Colonic mucosa (tissue), 4 donors: ENCODE results near the gene DMD. TPM values are rescaled to one million over a fixed set of nuclear protein-coding genes. Genes with fewer than 3 reads are reported as not detected.

Source experiments
- DNase-seq: peaks from one replicate; pipeline ENCODE4 v3.0.0-alpha.2; 2020
- H3K27ac ChIP-seq: fragments of 200-600 bp; one replicate; pipeline ENCODE4 v1.8.0; 2021
- H3K27me3 ChIP-seq: fragments of 200-600 bp; one replicate; pipeline ENCODE4 v1.8.0; 2021
- H3K36me3 ChIP-seq: fragments of 200-600 bp; one replicate; pipeline ENCODE4 v1.8.0; 2021
- H3K4me1 ChIP-seq: fragments of 200-600 bp; one replicate; pipeline ENCODE4 v1.8.0; 2021; ENCODE audit warnings: mild to moderate bottlenecking
- H3K4me3 ChIP-seq: fragments of 200-600 bp; one replicate; pipeline ENCODE4 v1.8.0; 2021
- H3K9ac ChIP-seq, 2 donors: one replicate each; pipeline ENCODE4 v1.7.0; 2013; ENCODE audit warnings: control low read depth in 2 of 2, low read depth in 2 of 2, low read length in 2 of 2
- H3K9me3 ChIP-seq: fragments of 200-600 bp; one replicate; pipeline ENCODE4 v1.8.0; 2021
- intact Hi-C: fragments of 100-400 bp; cut with DNase I; formaldehyde crosslinking; loops from one replicate; pipeline ENCODE4 v1.14.1; 2022
- total RNA-seq, 2 donors: library from RNA; stranded (reverse); fragmentation: NEBNext Ultra II Directional in 1 of 2; extraction: Animal tissue kit (Norgen Biotek cat#: 25700) in 1 of 2; gene quantifications; one replicate each; pipeline ENCODE4 v1.2.1, GENCODE V29; 2021
- TF ChIP-seq, protein P1 (sequence below): fragments of 200-600 bp; IDR thresholded peaks from one replicate; pipeline ENCODE4 v1.8.0; 2022; ENCODE audit warnings: antibody characterized with exemption, mild to moderate bottlenecking
- donor health status: healthy.
- donor health status: DM: no; HTN: no; CAD: no.
- donor health status: DM: no; HTN: no; CAD: no.

The DMD gene
- total RNA-seq, 2 donors from 2014 or later, result 7.3 to 24.5 TPM

DNA sequence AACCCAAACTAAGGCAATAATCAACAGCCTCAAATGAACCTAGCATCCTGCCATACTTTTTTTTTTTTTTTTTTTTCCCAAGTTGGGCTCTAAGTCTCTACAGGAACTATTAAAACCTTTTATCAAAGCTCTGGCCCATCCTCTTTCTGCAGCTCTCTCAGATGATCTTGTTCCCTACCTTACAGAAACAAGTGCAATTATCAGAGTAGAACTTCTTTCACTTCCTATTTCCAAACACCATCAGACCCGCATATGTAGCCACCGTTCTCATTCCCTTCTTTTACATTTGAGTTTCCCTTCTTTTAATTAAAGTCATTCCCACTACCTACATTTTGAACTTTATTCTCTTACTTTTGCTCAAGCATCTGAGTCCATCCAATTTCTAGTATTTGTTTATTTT, 690.6 kb downstream of the DMD start:
- no peak overlapping the region for H3K4me3 ChIP-seq

DNA sequence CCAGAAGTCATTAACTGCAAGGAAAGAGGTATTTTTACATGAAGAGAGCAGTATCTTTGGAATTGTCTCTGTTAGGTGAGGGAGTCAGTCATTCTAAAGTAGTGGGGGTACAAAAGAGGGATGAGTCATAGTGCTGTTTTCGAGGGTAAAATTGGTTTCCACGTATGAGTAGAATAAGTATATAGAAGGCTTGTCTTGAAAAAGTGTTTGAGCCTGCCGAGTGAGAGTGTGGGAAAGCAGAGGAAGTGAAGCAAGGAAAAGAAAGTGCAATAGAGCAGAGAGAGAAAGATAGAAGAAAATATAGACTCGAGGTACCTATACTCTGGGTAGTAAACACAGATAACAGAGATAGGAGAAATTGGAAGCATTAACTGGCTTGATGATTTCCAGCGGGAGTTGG, 696.4 kb downstream of the DMD start:
- no peaks in the 10 kb centered on the region for H3K4me1 ChIP-seq
- H3K36me3 ChIP-seq, result no peaks in the 10 kb centered on the region
- intact Hi-C loops, result no loop called here
- no peaks in the 10 kb centered on the region for H3K9me3 ChIP-seq
- H3K27ac ChIP-seq, result no peak overlapping the region
- H3K9ac ChIP-seq, result no peak overlapping the region
- no peaks in the 10 kb centered on the region for H3K27me3 ChIP-seq
- H3K4me3 ChIP-seq, result no peak overlapping the region
- TF ChIP-seq, protein P1, sequence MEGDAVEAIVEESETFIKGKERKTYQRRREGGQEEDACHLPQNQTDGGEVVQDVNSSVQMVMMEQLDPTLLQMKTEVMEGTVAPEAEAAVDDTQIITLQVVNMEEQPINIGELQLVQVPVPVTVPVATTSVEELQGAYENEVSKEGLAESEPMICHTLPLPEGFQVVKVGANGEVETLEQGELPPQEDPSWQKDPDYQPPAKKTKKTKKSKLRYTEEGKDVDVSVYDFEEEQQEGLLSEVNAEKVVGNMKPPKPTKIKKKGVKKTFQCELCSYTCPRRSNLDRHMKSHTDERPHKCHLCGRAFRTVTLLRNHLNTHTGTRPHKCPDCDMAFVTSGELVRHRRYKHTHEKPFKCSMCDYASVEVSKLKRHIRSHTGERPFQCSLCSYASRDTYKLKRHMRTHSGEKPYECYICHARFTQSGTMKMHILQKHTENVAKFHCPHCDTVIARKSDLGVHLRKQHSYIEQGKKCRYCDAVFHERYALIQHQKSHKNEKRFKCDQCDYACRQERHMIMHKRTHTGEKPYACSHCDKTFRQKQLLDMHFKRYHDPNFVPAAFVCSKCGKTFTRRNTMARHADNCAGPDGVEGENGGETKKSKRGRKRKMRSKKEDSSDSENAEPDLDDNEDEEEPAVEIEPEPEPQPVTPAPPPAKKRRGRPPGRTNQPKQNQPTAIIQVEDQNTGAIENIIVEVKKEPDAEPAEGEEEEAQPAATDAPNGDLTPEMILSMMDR, result no peak
- DNase-seq, result no peak

More for the DNA sequence above, 690.6 kb downstream of the DMD start:
- Histone ChIP-seq H3K27me3 (no peaks in the 10 kb centered on the region), H3K9ac (no peak overlapping the region), H3K9me3 (no peaks in the 10 kb centered on the region), H3K4me1 (no peaks in the 10 kb centered on the region), H3K36me3 (no peaks in the 10 kb centered on the region), H3K27ac (no peak overlapping the region)
- intact Hi-C loops, result no loop called here
- TF ChIP-seq, protein P1, result no peak
- DNase-seq, result no peak

DNA sequence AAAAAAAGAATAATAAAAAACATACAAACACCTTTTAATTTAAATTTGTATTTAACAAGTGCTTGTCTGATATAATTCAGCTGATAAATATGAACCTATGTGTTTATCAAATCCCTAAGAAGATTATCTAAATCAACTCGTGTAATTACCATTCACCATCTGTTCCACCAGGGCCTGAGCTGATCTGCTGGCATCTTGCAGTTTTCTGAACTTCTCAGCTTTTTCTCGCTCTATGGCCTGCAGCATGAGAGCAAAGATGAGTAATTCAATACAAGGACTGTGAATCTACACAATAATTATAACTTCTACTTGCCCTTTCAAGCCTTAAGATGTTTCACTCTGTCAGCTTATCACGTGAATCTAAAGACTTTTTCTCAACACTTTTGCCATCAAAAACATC, 709.7 kb downstream of the DMD start:
- Histone ChIP-seq H3K4me3 (no peak overlapping the region), H3K27me3 (no peaks in the 10 kb centered on the region), H3K27ac (no peak overlapping the region), H3K4me1 (no peaks in the 10 kb centered on the region), H3K9me3 (no peaks in the 10 kb centered on the region), H3K36me3 (no peaks in the 10 kb centered on the region), H3K9ac (no peak overlapping the region)
- no peak for DNase-seq
- intact Hi-C loops, result no loop called here
- TF ChIP-seq, protein P1, result no peak

DNA sequence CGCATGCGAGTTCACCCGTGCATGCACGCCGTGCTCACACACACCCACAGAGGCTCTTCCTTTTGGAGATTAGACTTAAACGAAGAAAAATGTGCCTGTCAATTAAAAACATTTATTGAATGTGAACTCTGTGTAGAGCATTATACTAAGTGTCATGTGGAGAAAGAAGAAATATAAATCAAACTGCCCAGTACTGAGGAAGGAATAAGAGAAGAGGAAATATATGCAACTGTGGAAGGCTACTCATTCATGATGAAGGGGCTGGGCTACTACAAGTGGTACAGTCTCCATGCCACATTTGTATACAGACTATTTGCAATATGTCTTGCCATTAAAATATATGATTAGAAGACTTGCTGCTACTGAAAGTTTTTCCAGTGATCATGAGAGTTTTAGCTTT, 714.7 kb downstream of the DMD start:
- intact Hi-C loops, result no loop called here
- Histone ChIP-seq H3K27ac (no peak overlapping the region), H3K4me1 (no peaks in the 10 kb centered on the region), H3K9me3 (no peaks in the 10 kb centered on the region), H3K4me3 (no peak overlapping the region), H3K9ac (no peak overlapping the region), H3K27me3 (no peaks in the 10 kb centered on the region), H3K36me3 (no peaks in the 10 kb centered on the region)
- TF ChIP-seq, protein P1, result no peak
- no peak for DNase-seq

DNA sequence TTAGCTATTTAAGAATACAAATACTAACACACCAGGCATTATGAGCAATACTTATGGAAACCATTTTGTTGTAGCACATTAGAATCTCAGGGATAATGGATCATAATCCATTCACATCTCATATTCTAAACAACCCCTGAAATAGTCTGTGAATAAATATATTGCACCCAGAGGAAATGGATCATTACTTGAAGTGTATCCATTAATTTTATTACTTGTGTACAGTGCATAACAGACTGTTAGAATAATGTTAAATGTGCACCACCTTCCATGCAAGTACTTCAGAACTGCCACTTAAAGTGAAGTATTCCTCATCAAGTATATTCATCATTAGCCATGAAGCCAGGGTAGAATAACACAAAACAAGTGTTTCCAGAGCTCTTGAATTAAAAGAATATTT, 715.5 kb downstream of the DMD start:
- Histone ChIP-seq H3K4me1 (no peaks in the 10 kb centered on the region), H3K9ac (no peak overlapping the region), H3K4me3 (no peak overlapping the region), H3K36me3 (no peaks in the 10 kb centered on the region), H3K27ac (no peak overlapping the region), H3K27me3 (no peaks in the 10 kb centered on the region), H3K9me3 (no peaks in the 10 kb centered on the region)
- TF ChIP-seq, protein P1, result no peak
- intact Hi-C loops, result no loop called here
- no peak for DNase-seq

DNA sequence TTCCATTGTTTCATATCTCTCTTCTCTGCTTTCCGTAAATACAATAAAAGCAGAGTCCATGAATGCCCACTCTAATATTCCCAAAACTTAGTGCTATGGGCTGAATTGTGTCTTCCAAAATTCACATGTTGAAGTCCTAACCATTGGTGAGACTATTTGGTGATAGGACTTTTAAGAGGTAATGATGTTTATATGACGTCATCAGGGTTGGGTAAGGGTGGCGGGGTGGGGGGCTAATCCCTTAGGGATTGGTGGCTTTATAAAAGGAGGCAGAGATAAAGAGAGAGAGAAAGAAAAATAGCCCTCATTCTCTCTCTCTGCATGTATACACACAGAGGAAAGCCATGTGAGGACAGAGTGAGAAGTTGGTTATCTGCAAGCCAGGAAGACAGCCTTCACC, 722.2 kb downstream of the DMD start:
- intact Hi-C loops, result no loop called here
- no peaks in the 10 kb centered on the region for H3K36me3 ChIP-seq
- no peak overlapping the region for H3K9ac ChIP-seq
- H3K4me3 ChIP-seq, result no peak overlapping the region
- H3K9me3 ChIP-seq, result no peaks in the 10 kb centered on the region
- TF ChIP-seq, protein P1, result no peak
- H3K4me1 ChIP-seq, result no peaks in the 10 kb centered on the region
- no peak overlapping the region for H3K27ac ChIP-seq
- H3K27me3 ChIP-seq, result no peaks in the 10 kb centered on the region
- no peak for DNase-seq
